Hippocampal formation (tissue), 2 donors: Measurements from ENCODE around the gene KCNN3.
"Not testable (repeated sequence)": the region's sequence is repeated elsewhere in the genome, so short reads cannot be mapped to it uniquely, and the experiment has no call there.

ENCODE experiments used
- DNase-seq, 2 donors: peaks; one replicate each; lab custom pipeline; 2025; lab: John Stamatoyannopoulos, UW

Gene KCNN3

DNA sequence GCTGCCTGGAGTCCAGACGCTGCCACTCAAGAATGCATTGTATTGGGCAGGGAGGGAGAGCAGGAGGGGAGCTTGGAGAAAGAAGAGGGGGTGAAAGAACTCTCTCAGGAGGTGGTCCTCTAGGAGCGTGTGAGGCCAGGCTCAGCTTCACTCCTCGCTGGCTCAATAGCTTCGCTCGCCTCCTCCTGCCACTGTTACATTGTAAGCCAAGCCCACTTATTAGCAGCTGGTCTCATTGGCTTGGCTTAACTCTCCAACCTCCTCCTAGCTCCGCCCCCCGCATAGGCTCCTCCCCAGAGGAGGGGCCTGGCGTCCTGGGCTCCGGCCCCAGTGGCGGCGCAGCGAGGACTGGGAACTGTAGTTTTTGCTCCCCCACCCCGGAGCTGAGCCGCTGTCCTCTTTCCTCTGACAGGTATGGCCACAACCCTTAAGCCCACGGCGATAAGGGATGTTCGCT is at the start of gene KCNN3:
KCNN3 (minus strand) TSS at position 167 of the 457 bp plus-strand sequence. CDS start 317 bp downstream, outside the sequence.
- peak; percentile 90 to 97 for DNase-seq

DNA sequence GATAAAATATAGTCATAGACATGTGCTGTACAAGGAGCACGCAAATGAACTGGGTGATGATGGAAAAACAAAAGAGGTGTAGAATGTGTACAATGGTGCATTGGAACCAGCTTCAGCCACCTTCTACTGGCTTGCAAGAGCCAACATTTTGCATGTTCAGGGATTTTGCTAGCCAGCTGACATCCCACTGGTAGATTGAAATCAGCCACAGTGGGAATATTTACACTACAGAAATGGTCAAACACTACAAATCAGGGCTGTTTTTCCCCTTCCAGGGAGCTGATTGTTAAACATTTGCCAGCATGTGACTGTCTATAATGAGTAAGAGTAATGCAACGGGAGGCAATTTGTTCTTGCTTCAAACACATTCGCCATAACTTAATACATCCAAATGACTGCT is 43.2 kb upstream of the KCNN3 start:
- no peak for DNase-seq

DNA sequence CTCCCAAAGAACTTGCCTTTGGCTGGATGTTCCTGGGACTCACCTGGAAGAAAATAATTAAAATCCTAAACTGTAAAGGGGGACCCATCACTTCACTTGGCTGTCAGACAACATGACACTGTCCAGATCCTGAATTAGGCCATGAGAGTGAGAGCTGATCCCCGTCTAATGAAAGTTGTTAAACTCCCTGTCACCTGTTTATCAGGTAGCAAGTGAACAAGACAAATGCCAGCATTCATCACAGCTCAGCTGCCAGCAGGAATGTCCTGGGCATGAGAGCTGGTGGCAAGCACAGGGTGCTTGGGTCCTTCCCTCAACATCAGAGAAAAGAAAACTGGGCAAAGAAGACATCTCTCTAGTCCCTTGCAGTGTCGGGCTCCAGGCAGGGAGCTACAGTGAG is 42.7 kb upstream of the KCNN3 start:
- DNase-seq: no peak

DNA sequence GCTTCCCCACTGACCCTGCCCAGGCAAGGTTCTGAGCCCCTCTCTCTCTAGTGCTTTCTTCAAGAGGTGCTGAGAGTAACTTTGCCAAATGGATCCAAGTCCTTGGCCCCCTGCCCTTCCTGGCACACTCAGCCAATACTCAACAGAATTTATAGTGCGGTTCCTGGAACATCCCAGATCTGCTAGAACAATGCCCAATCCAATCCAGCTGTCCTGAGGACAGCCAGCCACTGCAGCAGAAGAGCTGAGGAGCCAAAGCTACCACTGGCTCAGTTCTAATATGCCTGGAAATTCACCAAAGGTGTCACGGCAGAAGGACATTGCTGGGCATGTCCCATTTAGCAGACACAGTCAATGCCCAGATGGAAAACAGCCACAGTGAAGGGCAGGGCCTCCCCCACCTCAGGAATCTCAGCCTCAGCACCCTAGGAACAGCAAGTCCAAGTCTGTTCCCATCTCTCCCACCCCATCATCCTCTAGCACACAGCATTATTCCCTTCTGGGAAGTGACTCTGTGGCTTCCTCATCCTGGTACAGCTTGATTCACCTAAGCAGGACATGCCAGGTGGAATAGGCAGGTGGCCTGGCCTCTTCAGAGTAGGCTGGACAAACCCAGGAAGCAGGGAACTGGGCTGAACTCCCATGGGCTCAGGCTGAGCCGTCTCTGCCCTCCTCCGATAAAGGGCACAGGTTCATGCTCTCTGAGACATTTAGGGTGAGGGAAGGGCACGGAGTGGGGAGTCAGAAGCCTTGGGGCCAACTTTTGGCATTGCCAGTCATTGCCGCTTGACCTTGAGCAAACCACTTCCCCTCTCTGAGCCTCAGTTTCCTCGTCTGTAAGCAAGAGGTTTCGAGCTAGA is 41.8 kb upstream of the KCNN3 start:
- no peak for DNase-seq

DNA sequence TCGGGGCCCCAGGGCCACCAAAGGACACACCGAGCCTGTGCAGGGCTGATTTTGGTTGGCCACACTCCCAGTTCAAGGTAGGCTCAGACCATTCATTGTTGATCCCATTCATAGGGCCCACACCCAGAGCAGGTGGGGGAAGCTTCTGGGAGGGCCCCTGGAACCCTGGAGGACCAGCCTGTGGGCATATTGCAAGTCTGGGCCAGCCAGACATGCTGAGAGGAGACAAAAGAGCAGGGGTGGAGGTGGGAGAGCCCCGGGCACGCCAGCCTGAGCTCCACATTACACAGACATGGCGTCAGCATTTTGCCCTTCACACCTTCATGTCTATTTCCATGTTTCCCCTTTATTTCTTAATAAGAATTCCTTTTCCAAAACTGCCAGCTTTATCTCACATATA is 40.8 kb upstream of the KCNN3 start:
- no peak for DNase-seq

DNA sequence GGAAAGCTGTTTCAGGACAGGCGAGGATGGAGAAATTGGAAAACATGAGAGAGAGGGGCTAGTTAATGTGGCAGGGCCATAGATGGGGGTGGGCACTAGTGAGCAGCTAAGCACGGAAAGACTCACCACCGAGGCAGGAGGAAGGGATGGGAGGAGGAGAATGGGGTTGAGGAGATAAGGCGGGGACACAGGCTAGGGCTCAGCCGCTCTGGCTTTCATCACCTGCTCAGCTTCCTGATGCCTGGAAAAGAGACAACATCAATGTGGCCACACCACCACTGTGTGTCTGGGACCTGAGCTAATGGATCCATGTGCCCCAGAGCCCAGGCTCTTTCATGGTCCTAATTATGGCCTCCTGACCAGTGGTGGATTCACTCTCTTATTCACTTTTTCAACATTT is 38.9 kb upstream of the KCNN3 start:
- DNase-seq: no peak

DNA sequence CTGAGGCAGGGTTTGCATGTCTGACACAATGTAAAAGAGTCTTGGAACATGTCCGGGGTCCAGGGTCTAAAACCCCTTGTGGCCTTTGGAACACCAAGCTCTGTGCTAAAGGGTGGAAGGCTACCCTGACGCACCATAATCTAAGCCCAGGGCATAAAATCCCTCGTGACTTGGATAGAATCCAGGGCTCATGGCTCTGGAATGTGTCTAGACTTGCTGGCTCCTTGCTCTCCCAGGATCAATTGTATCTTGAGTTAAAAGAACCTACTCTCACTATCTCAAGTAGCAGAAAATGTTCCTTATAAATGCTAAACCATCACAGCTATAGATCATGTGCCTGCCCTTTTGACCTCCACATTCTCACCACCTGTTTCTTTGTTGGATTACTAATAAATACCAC is 38.0 kb upstream of the KCNN3 start:
- DNase-seq: not testable (repeated sequence)

DNA sequence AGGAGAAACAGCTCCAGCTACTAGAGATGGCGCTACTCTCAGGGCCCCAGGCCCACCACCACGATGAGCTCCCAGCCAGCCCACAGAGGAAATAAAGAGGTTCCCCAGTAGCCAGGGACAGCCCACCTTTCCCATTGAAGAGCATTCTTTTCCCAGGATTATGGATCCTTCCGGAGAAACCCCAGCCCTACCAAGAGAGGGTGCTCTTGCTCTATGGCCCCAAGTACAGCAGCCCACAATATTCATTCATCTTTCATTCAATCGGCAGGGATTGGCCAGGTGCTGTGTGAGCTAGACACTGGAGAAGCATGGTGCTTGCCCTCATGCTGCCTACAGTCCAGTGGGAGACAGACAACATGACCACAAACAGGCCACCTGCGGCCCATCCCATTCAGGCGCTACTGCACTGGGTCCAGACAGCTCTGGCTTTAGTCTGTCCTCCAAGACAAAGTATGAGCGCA is 36.6 kb upstream of the KCNN3 start:
- DNase-seq: no peak

DNA sequence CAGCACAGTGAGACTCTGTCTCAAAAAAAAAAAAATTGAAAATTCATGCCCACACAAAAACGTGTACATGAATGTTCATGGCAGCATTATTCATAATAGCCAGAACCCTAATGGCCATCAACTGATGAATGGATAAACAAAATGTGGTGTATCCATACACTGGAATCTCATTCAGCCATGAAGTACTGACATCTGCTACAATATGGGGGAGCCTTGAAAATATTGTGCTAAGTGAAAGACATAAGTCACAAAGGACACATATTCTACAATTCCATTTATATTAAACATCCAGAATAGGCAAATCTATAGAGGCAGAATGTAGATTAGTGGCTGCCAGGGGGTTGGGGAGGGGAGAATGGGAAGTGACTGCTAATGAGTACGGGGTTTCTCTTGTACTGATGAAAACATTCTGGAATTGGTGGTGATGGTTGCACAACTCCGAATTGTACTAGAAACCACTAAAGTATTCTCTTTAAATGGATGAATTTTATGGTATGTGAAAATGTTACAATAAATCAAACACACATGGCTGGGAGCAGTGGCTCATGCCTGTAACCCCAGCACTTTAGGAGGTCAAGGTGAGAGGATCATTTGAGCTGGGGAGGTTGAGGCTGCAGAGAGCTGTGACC is 33.0 kb upstream of the KCNN3 start:
- DNase-seq: no peak

DNA sequence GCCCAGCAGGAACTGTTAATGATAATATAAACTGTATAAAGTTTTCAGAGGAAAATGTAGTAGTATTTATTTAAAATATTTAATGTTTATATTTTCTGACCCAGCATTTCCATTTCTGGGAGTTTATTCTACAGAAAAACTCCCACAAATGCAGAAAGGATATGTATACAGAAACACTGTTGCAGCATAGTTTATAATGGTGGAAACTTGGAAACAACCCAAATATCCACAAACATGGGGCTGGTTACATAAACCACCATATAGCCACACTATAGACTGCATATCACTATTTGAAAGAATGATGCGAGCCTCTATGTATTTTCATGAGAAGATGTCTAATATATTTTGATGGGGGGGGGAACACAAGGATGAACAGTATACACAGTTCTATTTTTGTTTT is 31.5 kb upstream of the KCNN3 start:
- no peak for DNase-seq

DNA sequence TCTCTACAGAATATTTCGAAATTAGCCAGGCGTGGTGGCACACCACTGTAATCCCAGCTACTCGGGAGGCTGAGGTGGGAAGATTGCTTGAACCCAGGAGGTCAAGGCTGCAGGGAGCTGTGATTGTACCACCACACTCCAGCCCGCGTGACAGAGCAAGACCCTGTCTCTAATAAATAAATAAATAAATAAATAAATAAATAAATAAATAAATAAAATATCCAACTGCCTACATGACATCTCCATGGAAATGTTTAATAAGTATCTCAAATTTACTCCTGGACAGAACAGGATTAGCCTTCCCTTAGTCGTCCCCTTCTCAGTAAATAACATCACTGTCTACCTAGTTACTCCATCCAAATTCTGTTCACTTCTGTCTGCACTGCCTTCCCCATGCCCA is 29.0 kb upstream of the KCNN3 start:
- no peak for DNase-seq

DNA sequence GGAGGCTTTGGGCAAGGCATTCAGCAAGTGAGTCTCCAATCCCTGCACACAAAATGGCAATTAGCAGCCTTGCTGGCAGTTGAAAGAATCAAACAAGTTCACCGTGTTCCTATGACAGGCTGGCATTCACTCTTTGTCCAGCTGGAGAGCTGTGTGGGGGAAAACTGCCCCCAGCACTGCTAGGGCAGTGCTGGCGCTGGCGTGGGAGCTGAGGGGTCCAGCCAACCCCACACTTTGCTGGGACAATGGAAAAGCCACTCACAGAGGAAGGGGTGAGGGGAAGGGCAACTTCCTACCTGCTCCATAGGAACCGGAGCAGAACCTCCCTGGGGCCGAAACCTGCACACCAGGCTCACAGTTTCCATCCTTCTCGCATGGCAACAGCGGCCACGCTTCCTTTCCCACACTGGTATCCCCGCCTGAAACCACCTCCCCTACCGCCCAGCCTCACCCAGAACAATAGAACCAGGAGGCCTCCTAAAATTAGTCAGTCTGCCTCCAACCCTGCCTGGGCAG is 26.7 kb upstream of the KCNN3 start:
- DNase-seq: peak in 1 of 2 donors; percentile 55

DNA sequence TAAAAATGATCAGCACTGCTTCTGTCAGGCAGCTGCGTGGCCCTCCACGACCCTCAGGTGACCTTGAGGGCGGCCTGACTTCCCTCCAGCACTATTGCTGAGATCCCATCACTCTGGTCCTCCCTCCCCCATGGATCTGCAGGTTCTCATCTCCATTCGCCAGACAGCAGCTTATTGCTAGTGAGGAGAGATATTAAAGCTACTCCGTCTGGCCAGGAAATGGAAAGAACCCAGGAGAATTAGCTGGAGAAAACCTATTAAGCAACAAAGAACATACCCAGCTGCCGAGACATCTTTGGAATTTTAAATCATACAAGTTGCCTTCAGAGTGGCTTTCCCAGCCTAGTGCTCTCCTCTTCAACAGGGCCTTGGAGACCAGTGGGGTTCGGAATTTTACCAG is 25.7 kb upstream of the KCNN3 start:
- DNase-seq: no peak

DNA sequence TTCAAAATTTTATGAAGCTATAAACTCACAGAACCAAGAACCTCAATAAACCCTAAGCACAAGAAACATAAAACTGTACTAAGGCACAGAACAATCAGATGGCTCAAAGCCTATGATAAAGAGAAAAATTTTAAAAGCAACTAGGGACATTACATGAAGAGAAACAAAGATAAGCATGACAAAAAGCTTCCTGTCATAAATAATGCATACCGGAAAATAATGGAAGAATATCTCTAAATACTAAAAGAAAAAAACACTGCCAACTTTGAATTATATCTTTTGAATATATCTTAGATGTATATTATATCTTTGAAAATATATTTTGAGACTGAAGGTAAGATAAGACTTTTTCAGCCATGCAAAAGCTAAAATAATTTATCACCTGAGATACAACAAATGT is 21.4 kb upstream of the KCNN3 start:
- no peak for DNase-seq

DNA sequence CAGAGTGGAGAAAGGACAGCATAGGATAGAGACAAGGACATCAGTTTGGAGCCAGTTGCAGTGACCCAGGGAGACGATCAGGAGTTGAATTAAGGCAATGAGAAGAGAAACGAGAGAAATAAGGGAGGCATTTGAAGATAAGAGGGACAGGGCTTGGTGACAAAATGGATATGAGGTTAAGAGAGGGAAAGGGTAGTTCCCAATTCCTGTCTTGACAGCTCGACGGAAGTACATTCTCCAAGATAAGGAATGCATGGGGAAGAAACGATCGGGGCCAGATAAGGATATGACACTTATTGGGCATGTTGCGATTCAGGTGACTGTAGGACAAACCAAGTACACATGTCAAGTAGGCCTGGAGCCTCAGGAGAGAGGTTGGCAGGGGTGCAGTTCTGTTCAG is 18.7 kb upstream of the KCNN3 start:
- DNase-seq: no peak

DNA sequence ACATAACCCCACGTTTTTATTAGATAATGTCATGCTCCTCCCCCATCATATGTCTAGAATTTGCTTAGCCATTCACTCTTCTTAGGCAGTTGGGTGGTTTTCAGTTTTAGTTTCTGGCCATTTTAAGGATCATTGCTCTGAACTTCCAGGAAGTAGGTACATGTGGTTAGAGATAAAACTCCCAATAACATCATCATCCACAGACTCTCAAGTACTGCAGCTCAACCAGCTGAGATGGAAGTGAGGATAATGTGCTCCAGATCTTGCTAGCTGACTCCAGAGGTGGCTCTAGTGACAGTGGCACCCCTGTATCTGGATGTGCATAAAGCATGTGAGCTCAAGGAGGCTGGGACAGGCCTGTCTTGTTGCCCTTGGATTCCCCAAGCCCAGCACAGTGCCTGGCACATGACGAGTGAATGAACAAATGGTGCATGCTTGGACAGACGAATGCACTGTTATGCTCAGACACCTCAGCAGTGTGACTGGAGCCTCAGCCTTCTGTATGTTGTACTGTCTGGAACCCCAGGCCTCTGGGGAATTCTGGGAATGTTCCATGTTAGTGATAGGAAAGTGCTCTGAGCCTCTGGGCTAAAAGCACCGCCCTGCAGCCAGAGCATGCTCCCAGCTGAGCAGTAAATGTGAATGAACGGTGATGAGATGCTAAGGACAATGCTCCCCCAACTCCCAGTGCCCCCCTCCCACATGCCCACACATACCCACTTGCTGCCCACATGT is 16.4 kb upstream of the KCNN3 start:
- no peak for DNase-seq

DNA sequence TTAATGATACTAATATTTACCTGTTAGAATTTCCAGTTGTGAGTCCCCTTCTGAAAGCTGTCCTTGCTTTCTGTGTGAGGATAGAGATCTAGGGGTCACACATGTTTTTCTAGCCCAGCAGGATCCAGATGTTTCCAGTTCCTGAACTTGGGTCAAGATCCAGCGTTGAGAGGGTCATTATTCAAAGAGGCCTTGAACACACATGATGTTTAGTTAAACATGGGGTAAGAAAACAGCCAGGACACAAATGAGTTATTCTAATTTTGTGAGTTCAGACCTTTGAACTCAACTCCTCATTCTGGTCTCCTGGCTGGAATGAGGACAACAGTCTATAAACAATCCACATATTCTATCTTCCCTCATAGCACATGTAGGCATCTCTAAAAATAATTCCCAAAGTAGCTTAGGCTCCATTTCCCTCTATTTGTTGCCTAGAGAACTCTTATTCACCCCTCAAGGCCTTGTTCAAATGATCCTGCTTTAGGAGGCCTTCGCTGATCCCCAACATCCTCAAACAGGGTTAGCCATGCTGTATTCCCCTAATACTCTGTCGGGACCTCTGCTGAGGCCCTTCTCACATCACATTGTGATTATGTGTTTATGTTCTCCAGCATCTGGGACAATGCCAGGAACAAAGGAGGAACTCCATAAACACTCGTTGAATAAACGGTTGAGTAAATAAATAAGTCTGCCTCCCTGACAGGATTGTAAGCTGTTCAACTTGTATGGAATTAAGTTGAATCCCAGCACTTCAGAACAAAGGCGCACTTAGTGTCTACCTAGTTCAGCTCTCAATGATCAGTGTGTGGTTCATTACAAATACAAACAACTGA is 15.0 kb upstream of the KCNN3 start:
- DNase-seq: no peak

DNA sequence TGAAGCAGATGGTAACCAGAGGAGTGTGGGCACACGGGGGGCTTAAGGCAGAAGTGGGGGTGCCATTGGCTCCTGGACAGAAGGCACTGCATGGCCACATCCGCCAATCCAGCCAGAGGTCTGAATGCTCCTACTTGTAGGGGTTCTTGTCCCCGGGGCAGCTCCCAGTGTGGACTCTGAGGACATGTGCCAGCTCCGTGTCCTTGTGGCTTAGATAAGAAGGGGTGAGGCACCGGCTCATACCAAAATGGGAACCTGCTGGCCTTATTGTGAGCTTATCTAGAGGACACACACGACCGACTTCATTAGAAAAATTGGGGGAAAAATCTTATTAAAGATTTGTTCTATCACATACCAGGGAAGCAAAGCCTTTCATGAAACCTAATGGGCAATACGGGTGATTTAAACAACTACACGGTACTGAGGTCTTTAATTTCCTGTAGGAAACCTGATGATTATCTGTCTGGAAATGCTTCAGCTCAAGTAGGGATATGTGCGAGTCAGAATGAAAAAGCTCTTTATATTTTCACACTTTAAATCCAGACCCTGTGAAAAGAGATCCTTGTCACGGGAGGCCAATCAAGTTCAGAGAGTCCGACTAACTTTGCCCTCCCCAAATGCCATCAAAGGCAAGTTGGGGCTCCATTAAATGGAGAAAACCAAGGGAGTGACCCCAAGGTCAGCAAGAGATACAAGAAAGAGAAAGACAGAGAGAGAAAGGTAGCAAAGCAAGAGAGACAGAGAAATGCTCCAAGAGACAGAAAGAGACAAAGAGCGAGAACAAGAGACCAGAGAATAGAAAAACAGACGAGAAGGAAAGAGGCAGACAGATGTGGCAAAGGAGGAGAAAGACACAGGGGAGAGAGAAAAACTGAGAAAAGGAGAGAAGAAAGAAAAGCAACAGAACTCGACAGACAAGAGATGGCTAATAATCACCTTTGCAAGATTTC is 14.1 kb upstream of the KCNN3 start:
- DNase-seq: no peak

DNA sequence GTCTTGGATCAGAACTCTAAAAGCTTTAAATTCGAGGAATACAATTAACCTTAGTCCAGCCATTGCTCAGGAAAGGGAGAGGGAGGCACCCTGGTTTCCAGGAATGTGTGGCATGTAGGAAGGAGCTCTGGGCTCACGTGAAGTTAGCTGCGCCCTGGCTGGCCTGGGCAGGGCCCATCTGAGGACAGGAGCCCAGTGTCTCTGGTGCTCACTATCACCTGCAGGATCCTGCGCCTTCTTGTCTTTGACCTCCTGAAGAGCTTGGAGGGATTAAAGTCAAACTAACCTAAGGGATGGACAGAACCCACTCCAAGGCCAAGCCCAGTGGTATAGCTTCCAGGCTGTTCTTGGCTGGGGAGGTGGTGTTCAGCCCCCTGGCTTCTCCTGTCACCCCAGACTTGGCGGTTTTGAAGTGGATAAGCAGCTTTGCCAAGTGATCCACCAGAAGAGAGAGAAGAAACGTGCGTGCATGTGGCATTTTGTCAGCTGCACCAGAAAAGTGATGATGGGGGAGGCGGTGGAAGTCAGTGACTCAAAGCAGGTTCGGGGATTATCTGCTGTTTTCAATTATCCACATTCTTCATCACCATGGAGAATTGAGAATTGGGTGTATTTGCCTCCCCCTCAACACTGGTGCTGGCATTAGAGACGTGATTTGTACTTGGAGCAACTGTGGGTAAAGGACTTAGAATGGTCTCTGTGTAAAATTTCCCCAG is 11.9 kb upstream of the KCNN3 start:
- no peak for DNase-seq

DNA sequence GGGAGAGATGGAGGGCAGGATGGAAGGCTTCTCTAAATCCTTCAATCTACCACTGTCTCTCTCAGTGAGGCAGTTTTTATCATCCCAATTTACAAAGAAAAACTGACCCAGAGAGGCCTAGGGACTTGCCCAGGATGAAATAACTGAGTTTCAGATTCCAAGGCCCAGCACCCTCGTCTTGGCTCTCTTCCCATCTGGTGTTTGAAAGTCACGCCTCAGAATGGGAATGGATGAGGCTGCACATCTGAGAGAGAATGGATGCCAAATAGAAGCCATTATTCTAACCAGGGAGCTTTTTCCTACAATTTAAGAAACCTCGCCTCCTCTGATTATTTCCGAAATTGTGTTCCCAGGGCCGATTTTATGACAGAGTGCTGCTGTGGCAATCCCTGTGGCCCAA is 10.6 kb upstream of the KCNN3 start:
- no peak for DNase-seq
